HL-60 (cell line): Measurements from ENCODE around the gene PRSS27.

ENCODE experiments used
- GABPA ChIP-seq: IDR thresholded peaks from 2 replicates; pipeline ENCODE4 v1.6.1; 2012; ENCODE audit warnings: low read depth
- TF ChIP-seq, protein P1 (sequence below): IDR thresholded peaks from one replicate; pipeline ENCODE4 v1.5.1; 2011; ENCODE audit warnings: low read length, control low read depth, inconsistent platforms; ENCODE audit not compliant: insufficient read depth

GRCh38 chr16:2769675-2770056 is 49.6 kb upstream of the PRSS27 start:
- TF ChIP-seq, protein P1, sequence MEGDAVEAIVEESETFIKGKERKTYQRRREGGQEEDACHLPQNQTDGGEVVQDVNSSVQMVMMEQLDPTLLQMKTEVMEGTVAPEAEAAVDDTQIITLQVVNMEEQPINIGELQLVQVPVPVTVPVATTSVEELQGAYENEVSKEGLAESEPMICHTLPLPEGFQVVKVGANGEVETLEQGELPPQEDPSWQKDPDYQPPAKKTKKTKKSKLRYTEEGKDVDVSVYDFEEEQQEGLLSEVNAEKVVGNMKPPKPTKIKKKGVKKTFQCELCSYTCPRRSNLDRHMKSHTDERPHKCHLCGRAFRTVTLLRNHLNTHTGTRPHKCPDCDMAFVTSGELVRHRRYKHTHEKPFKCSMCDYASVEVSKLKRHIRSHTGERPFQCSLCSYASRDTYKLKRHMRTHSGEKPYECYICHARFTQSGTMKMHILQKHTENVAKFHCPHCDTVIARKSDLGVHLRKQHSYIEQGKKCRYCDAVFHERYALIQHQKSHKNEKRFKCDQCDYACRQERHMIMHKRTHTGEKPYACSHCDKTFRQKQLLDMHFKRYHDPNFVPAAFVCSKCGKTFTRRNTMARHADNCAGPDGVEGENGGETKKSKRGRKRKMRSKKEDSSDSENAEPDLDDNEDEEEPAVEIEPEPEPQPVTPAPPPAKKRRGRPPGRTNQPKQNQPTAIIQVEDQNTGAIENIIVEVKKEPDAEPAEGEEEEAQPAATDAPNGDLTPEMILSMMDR, result no peak
- TF ChIP-seq GABPA, result no peak
